GM19468 (cell line): ENCODE results near the gene SNAPIN.
"Not testable (repeated sequence)": the region's sequence is repeated elsewhere in the genome, so short reads cannot be mapped to it uniquely, and the experiment has no call there.

Source experiments
- ATAC-seq: cut with Tn5 transposase; IDR thresholded peaks from one replicate; pipeline ENCODE4 v1.9.1; 2021; ENCODE audit warnings: mild to moderate bottlenecking, moderate library complexity, moderate number of reproducible peaks; ENCODE audit not compliant: unreplicated experiment; ENCODE audit errors: extremely low read depth

Gene SNAPIN

GRCh38 chr1:153671628-153672353 lies 13.3 kb downstream of the SNAPIN start:
- not testable (repeated sequence) for ATAC-seq

- no peak for ATAC-seq
Observed at GRCh38 chr1:153673511-153673910, 15.0 kb downstream of the SNAPIN start.

- no peak for ATAC-seq
Observed at GRCh38 chr1:153677718-153678518, 19.4 kb downstream of the SNAPIN start.

GRCh38 chr1:153678519-153679336 lies 20.2 kb downstream of the SNAPIN start, which contains the start of gene NPR1:
Gene NPR1, plus strand, starts transcription at chr1:153678688. Its CDS starts 421 bp downstream, at chr1:153679109.
- no peak for ATAC-seq

GRCh38 chr1:153679337-153680119 lies 21.0 kb downstream of the SNAPIN start:
- ATAC-seq = no peak

- no peak for ATAC-seq
Observed at GRCh38 chr1:153680120-153680403, 21.6 kb downstream of the SNAPIN start.

GRCh38 chr1:153682730-153683129 lies 24.2 kb downstream of the SNAPIN start:
- ATAC-seq = no peak

- ATAC-seq = no peak
Observed at GRCh38 chr1:153683854-153684253, 25.4 kb downstream of the SNAPIN start.

- ATAC-seq = no peak
Observed at GRCh38 chr1:153684892-153685291, 26.4 kb downstream of the SNAPIN start.

GRCh38 chr1:153685544-153686340 lies 27.2 kb downstream of the SNAPIN start:
- no peak for ATAC-seq

GRCh38 chr1:153687346-153688125 lies 29.0 kb downstream of the SNAPIN start:
- no peak for ATAC-seq

GRCh38 chr1:153688276-153688675 lies 29.8 kb downstream of the SNAPIN start:
- ATAC-seq = no peak

- ATAC-seq = no peak
Observed at GRCh38 chr1:153688736-153689328, 30.3 kb downstream of the SNAPIN start.

- ATAC-seq = no peak
Observed at GRCh38 chr1:153693466-153693865, 35.0 kb downstream of the SNAPIN start.

- ATAC-seq = no peak
Observed at GRCh38 chr1:153696741-153697140, 38.2 kb downstream of the SNAPIN start.

- no peak for ATAC-seq
Observed at GRCh38 chr1:153697191-153698019, 38.9 kb downstream of the SNAPIN start.
